WTC11 (cell line): ENCODE data around the gene WNT8A.

Experiments
- CBFB ChIP-seq: sonication (generic); formaldehyde crosslinking; IDR thresholded peaks from 2 replicates; pipeline ENCODE4 v1.8.1; 2022; ENCODE audit warnings: mild to moderate bottlenecking, low read depth, missing genetic modification reagents
- CREM ChIP-seq: sonication (generic); formaldehyde crosslinking; IDR thresholded peaks from 2 replicates; pipeline ENCODE4 v1.8.1; 2022; ENCODE audit warnings: mild to moderate bottlenecking, missing genetic modification reagents, moderate library complexity
- ESRRA ChIP-seq: sonication (generic); formaldehyde crosslinking; IDR thresholded peaks from 2 replicates; pipeline ENCODE4 v1.8.1; 2022; ENCODE audit warnings: mild to moderate bottlenecking, missing genetic modification reagents, borderline replicate concordance
- PREB ChIP-seq: sonication (generic); formaldehyde crosslinking; IDR thresholded peaks from 2 replicates; pipeline ENCODE4 v1.8.1; 2022; ENCODE audit warnings: mild to moderate bottlenecking, missing genetic modification reagents, moderate library complexity, borderline replicate concordance
- TP53 ChIP-seq: sonication (generic); formaldehyde crosslinking; IDR thresholded peaks from 2 replicates; pipeline ENCODE4 v1.8.1; 2023; ENCODE audit warnings: mild to moderate bottlenecking, missing genetic modification reagents
- ZNF317 ChIP-seq: sonication (generic); formaldehyde crosslinking; IDR thresholded peaks from 2 replicates; pipeline ENCODE4 v1.8.1; 2023; ENCODE audit warnings: low read depth, mild to moderate bottlenecking, moderate library complexity, missing genetic modification reagents, borderline replicate concordance
- TF ChIP-seq, protein P1 (sequence below): fragments of 200-600 bp; IDR thresholded peaks from 2 replicates; pipeline ENCODE4 v1.8.0; 2022; ENCODE audit warnings: antibody characterized with exemption
- TF ChIP-seq, protein P2 (sequence below): sonication (generic); formaldehyde crosslinking; IDR thresholded peaks from 2 replicates; pipeline ENCODE4 v1.8.1; 2022; ENCODE audit warnings: low read depth, missing genetic modification reagents, borderline replicate concordance
- TF ChIP-seq, protein P3 (sequence below): sonication (generic); formaldehyde crosslinking; IDR thresholded peaks from 2 replicates; pipeline ENCODE4 v1.8.0; 2022; ENCODE audit warnings: mild to moderate bottlenecking, missing genetic modification reagents
- TF ChIP-seq, protein P4 (sequence below): sonication (generic); formaldehyde crosslinking; IDR thresholded peaks from 2 replicates; pipeline ENCODE4 v1.8.0; 2022; ENCODE audit warnings: mild to moderate bottlenecking, missing genetic modification reagents
- TF ChIP-seq, protein P5 (sequence below): sonication (generic); formaldehyde crosslinking; IDR thresholded peaks from 2 replicates; pipeline ENCODE4 v1.8.1; 2023; ENCODE audit warnings: mild to moderate bottlenecking, moderate library complexity, missing genetic modification reagents
- TF ChIP-seq, protein P6 (sequence below): sonication (generic); formaldehyde crosslinking; IDR thresholded peaks from 2 replicates; pipeline ENCODE4 v1.8.1; 2022; ENCODE audit warnings: low read depth, mild to moderate bottlenecking, moderate library complexity, missing genetic modification reagents, borderline replicate concordance

- TF ChIP-seq, protein P1, sequence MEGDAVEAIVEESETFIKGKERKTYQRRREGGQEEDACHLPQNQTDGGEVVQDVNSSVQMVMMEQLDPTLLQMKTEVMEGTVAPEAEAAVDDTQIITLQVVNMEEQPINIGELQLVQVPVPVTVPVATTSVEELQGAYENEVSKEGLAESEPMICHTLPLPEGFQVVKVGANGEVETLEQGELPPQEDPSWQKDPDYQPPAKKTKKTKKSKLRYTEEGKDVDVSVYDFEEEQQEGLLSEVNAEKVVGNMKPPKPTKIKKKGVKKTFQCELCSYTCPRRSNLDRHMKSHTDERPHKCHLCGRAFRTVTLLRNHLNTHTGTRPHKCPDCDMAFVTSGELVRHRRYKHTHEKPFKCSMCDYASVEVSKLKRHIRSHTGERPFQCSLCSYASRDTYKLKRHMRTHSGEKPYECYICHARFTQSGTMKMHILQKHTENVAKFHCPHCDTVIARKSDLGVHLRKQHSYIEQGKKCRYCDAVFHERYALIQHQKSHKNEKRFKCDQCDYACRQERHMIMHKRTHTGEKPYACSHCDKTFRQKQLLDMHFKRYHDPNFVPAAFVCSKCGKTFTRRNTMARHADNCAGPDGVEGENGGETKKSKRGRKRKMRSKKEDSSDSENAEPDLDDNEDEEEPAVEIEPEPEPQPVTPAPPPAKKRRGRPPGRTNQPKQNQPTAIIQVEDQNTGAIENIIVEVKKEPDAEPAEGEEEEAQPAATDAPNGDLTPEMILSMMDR, result no peak
- no peak for TF ChIP-seq ESRRA (CRISPR knock-in tag)
- TF ChIP-seq, protein P2, sequence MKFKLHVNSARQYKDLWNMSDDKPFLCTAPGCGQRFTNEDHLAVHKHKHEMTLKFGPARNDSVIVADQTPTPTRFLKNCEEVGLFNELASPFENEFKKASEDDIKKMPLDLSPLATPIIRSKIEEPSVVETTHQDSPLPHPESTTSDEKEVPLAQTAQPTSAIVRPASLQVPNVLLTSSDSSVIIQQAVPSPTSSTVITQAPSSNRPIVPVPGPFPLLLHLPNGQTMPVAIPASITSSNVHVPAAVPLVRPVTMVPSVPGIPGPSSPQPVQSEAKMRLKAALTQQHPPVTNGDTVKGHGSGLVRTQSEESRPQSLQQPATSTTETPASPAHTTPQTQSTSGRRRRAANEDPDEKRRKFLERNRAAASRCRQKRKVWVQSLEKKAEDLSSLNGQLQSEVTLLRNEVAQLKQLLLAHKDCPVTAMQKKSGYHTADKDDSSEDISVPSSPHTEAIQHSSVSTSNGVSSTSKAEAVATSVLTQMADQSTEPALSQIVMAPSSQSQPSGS (CRISPR knock-in tag), result no peak
- no peak for TF ChIP-seq TP53
- no peak for TF ChIP-seq PREB
- TF ChIP-seq, protein P3, sequence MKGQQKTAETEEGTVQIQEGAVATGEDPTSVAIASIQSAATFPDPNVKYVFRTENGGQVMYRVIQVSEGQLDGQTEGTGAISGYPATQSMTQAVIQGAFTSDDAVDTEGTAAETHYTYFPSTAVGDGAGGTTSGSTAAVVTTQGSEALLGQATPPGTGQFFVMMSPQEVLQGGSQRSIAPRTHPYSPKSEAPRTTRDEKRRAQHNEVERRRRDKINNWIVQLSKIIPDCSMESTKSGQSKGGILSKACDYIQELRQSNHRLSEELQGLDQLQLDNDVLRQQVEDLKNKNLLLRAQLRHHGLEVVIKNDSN (CRISPR knock-in tag), result no peak
- TF ChIP-seq, protein P4, sequence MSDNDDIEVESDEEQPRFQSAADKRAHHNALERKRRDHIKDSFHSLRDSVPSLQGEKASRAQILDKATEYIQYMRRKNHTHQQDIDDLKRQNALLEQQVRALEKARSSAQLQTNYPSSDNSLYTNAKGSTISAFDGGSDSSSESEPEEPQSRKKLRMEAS, result no peak
- TF ChIP-seq, protein P5, sequence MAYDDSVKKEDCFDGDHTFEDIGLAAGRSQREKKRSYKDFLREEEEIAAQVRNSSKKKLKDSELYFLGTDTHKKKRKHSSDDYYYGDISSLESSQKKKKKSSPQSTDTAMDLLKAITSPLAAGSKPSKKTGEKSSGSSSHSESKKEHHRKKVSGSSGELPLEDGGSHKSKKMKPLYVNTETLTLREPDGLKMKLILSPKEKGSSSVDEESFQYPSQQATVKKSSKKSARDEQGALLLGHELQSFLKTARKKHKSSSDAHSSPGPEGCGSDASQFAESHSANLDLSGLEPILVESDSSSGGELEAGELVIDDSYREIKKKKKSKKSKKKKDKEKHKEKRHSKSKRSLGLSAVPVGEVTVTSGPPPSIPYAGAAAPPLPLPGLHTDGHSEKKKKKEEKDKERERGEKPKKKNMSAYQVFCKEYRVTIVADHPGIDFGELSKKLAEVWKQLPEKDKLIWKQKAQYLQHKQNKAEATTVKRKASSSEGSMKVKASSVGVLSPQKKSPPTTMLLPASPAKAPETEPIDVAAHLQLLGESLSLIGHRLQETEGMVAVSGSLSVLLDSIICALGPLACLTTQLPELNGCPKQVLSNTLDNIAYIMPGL (CRISPR knock-in tag), result no peak
- no peak for TF ChIP-seq ZNF317
- TF ChIP-seq, protein P6, sequence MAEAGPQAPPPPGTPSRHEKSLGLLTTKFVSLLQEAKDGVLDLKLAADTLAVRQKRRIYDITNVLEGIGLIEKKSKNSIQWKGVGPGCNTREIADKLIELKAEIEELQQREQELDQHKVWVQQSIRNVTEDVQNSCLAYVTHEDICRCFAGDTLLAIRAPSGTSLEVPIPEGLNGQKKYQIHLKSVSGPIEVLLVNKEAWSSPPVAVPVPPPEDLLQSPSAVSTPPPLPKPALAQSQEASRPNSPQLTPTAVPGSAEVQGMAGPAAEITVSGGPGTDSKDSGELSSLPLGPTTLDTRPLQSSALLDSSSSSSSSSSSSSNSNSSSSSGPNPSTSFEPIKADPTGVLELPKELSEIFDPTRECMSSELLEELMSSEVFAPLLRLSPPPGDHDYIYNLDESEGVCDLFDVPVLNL, result no peak
- TF ChIP-seq CREM, result no peak
- TF ChIP-seq CBFB (CRISPR knock-in tag), result no peak
Observed at GRCh38 chr5:138109463-138110265, 25.8 kb downstream of the WNT8A start.
